GM21447 (cell line): ENCODE results near the gene GFRAL.

ENCODE experiments used
- ATAC-seq: cut with Tn5 transposase; IDR thresholded peaks from one replicate; pipeline ENCODE4 v1.9.1; 2021; ENCODE audit not compliant: unreplicated experiment

The GFRAL gene

GRCh38 chr6:55423933-55424332, 96.7 kb downstream of the GFRAL start:
- ATAC-seq = no peak

GRCh38 chr6:55433446-55434130, 106.3 kb downstream of the GFRAL start:
- ATAC-seq = no peak

GRCh38 chr6:55437141-55437540, 109.9 kb downstream of the GFRAL start:
- ATAC-seq = no peak

GRCh38 chr6:55438203-55438602, 110.9 kb downstream of the GFRAL start:
- no peak for ATAC-seq

DNA sequence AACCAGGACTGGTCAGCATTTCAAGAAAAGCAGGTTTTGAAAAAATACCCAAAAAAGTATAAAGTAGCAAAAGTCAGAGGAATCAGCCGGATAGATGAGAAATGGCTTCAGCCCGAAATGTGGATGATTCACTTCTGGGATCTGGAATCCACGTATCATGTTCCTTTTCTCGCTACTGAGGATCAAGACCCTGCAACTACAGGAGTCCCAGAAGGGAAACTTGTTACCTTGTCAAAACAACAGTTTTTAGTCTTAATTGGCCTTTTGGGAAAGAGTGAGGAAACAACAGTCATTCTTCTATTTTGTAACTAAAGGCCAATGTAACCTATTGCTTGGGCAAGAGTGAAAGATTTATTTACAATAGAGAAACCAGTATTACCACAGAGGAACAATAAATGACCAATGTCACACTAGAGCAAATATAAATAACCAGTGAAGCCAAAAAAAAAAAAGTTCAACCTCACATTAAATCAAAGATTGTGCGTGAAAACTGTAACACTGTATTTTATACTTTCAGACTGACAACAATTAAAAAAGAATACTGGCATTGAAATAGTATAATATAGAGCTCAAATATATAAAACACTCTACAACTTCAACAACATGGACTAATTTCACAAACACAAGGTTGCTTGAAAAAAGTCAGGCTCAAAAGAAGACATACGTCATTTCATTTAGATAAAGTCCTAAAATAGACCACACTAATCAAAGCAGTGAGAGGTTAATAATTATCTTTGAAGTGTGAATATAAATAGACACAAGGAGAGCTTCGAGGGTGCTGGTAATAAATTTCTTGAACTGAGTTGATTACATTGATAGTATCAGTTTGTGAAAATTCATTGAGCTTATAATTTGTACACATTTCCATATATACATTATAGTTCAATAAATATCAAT, 116.2 kb downstream of the GFRAL start:
- no peak for ATAC-seq

DNA sequence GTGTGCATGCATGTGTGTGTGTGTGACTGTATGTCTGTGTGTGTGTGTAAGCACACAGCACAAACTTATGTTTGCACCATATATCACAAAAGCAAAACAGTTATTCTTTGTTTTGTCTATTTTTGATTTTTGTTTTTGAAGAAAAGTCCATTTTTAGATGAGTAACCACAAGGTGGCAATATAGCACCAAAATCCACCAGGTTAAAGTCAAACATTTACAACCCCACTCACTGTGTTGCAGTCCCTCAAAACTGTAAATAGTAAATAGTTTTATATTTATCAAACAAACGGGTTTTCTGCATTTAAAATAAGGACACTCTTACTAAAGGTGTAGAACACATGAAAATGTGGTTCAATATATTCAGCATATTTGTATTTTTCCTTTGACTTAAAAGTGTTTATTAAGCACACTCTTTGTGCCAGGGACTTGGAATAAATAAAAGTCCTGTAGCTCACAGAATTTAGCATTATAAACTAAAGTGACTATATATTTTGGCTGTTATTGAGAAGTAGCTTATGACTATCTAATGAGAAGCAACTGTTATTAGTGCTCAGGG, 118.5 kb downstream of the GFRAL start:
- no peak for ATAC-seq

DNA sequence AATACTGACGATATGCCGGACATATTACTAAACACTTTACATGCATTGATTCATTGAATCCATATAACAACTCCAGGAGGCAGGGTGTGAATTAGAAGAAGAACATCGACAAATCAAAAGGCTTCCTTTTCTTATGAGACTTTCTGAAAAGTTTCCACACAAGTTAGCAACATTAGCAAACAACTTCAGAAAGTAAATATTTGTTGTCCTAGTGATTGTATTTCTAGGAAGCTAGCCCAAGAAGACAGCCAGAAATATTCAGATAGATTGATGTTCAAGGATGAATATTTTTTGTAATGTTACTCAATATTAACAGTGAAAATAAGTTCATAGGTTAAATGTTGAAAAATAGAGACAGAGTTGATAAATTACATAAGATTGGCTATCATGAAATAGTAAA, 120.6 kb downstream of the GFRAL start:
- no peak for ATAC-seq

DNA sequence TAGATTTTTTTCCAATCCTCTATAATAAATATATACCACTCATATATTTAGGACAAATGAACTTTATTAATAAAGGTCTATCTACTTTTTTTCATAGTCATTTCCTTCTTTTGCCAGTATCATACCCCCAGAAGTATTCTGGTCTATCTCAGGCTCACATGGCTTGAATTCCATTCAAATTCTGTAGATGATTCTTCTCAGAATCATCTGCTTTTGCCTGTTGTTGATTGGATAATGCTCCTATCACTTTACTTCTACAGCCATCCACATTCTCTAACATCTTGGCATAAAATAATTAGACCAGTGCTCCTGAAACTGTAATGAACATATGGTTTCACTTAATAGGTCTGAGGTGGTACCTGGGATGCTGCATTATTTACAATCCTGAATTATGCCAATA, 121.2 kb downstream of the GFRAL start:
- ATAC-seq = no peak

GRCh38 chr6:55449225-55449624, 122.0 kb downstream of the GFRAL start:
- no peak for ATAC-seq

DNA sequence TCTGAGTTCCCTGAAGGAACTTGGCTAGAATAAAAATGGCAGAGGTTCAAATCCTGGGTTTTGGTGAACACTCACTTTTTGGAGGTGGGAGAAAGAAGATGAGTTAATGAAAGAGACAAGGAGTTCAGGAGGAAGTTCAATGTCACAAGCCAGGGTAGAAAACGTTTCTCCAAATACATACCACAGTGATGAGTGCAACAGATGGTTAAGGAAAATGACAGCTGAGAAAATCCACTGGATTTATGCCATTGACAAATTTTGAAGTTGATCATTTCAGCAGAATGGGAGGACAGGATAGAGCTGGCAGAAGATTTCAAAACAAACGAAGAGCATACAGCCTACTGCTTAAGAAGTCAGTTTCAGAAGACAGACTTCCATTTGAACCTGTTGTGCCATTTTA, 122.7 kb downstream of the GFRAL start:
- no peak for ATAC-seq
